Esophagus (tissue), 2 donors: ENCODE results near the gene C9orf153. TPM values are rescaled to one million over a fixed set of nuclear protein-coding genes. Genes with fewer than 3 reads are reported as not detected.

Source experiments
- H3K27ac ChIP-seq, 2 donors: one replicate each; pipeline ENCODE4 v1.5.1; 2013; ENCODE audit warnings: low read depth in 2 of 2, mild to moderate bottlenecking in 2 of 2, inconsistent platforms in 1 of 2, low read length in 1 of 2, moderate library complexity in 1 of 2
- H3K27me3 ChIP-seq, 2 donors: one replicate each; pipeline ENCODE4 v1.6.1; 2013; ENCODE audit warnings: low read length in 2 of 2, control low read depth in 1 of 2, mild to moderate bottlenecking in 1 of 2; ENCODE audit not compliant: insufficient read depth in 2 of 2, control insufficient read depth in 1 of 2
- H3K36me3 ChIP-seq, 2 donors: one replicate each; pipeline ENCODE4 v1.6.1; 2013; ENCODE audit warnings: low read length in 1 of 2; ENCODE audit not compliant: control insufficient read depth in 2 of 2, insufficient read depth in 2 of 2
- H3K4me1 ChIP-seq, 2 donors: one replicate each; pipeline ENCODE4 v1.6.1; 2013; ENCODE audit warnings: low read length in 1 of 2; ENCODE audit not compliant: control insufficient read depth in 2 of 2, insufficient read depth in 2 of 2
- H3K4me3 ChIP-seq, 2 donors: one replicate each; pipeline ENCODE4 v1.5.1; 2013; ENCODE audit warnings: low read length in 2 of 2, mild to moderate bottlenecking in 2 of 2, low read depth in 1 of 2, moderate library complexity in 1 of 2
- H3K9me3 ChIP-seq, 2 donors: one replicate each; pipeline ENCODE4 v1.6.1; 2013; ENCODE audit warnings: mild to moderate bottlenecking in 2 of 2, low read depth in 1 of 2, low read length in 1 of 2, moderate library complexity in 1 of 2; ENCODE audit not compliant: control insufficient read depth in 2 of 2, insufficient read depth in 1 of 2
- WGBS, 2 donors: extraction: QIAGEN DNeasy Blood & Tissue Kit; methylation state at CpG; one replicate each; pipeline ENCODE4 v1.1.7; 2013; 5-methylcytosine and 5-hydroxymethylcytosine counted together
- polyA plus RNA-seq, 2 donors: library from polyadenylated mRNA; stranded (reverse); fragments of 200-250 nt; gene quantifications; one replicate each; pipeline ENCODE4 v1.2.3, GENCODE V29; 2013
- donor health status: healthy with polysubstance abuse.
- donor health status: Bipolar disorder and iron deficiency.

Gene C9orf153
- polyA plus RNA-seq, 2 donors: 0.02 to 0.14 TPM

GRCh38 chr9:86184138-86184524 lies 75.3 kb downstream of the C9orf153 start:
- H3K27ac ChIP-seq: no peak overlapping the region
- WGBS, 2 donors: 92 to 93% methylated on average over 4 of the region's 4 CpGs

GRCh38 chr9:86183229-86184137 lies 76.0 kb downstream of the C9orf153 start:
- H3K27me3 ChIP-seq: no peaks in the 10 kb centered on the region
- WGBS, 2 donors: 90 to 100% methylated on average over 1 of the region's 1 CpG

More at GRCh38 chr9:86184138-86184524, 75.3 kb downstream of the C9orf153 start:
- no peaks in the 10 kb centered on the region for H3K4me1 ChIP-seq
- no peak overlapping the region for H3K4me3 ChIP-seq
- H3K9me3 ChIP-seq: no peaks in the 10 kb centered on the region
- no peaks in the 10 kb centered on the region for H3K27me3 ChIP-seq
- H3K36me3 ChIP-seq: peaks cover 0 to 3% of the 10 kb centered on the region in 2 donors

DNA sequence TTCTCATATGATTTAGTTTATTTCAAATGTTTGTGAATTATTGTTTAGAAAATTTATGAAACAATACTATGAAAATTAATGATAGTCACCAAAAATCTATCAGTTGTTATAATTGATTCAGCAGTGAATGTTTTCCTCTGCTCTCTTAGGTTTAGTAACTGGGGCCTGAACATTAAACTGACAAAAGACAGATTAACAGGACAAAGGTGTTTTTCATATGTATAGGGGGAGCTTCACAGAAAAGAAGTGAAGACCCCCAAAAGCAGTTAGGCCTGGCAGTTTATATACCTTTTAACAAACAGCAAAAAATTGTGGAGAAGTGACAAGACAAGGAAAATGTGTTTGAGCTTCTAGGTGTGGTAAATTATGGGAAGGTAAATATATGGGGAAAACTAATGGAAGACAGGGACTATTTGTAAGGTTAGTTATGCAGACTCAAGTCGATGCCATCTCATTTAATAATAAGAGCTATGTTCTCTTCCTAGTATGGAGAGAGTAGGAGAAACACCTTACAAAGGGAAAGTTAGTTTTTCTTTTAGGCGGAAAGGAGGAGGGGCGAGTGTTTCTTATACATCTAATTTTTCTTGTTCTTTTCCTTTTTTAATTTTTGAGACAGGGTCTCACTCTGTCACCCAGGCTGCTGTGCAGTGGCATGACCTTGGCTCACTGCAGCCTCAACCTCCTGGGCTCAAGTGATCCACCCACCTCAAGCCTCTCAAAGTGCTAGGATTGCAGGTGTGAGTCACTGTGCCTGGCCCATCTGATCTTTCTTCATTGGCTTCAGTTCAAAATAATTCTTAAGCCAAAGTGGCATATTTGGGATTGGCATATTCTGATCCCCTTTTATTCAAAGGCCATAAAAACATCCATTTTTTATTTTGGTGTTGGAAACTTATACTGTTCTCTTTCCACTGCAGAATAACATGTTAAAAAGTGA lies 77.8 kb downstream of the C9orf153 start:
- WGBS, 2 donors: 75 to 81% methylated on average over 3 of the region's 3 CpGs
- H3K27me3 ChIP-seq: no peaks in the 10 kb centered on the region
- H3K4me1 ChIP-seq: no peaks in the 10 kb centered on the region
- no peak overlapping the region for H3K4me3 ChIP-seq
- H3K27ac ChIP-seq: no peak overlapping the region
- H3K9me3 ChIP-seq: no peaks in the 10 kb centered on the region
- peaks cover 0 to 3% of the 10 kb centered on the region in 2 donors for H3K36me3 ChIP-seq

More at GRCh38 chr9:86183229-86184137, 76.0 kb downstream of the C9orf153 start:
- H3K4me3 ChIP-seq: no peak overlapping the region
- H3K9me3 ChIP-seq: no peaks in the 10 kb centered on the region
- H3K36me3 ChIP-seq: peaks cover 0 to 3% of the 10 kb centered on the region in 2 donors
- no peak overlapping the region for H3K27ac ChIP-seq
- H3K4me1 ChIP-seq: no peaks in the 10 kb centered on the region

DNA sequence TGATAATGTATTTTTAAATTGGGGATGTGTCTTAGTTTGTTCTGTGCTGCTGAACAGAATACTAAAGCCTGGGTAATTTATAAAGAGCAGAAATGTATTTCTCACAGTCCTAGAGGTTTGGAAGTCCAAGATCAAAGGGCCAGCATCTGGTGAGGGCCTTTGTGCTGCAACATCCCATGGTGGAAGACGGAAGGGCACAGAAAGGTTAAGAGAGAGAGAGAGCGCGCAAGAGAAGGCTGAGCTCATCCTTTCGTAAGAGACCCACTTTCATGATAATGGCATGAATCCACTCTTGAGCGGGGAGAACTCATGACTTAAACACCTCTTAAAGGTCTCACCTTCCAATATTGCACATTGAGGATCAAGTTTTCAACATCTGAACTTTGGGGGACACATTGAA lies 81.0 kb downstream of the C9orf153 start:
- Histone ChIP-seq H3K4me3 (no peak overlapping the region), H3K9me3 (peaks cover 0 to 3% of the 10 kb centered on the region in 2 donors)
- 90% methylated on average over 5 of the region's 5 CpGs for WGBS, 2 donors

GRCh38 chr9:86177995-86178394 lies 81.5 kb downstream of the C9orf153 start:
- WGBS, 2 donors: 55 to 56% methylated on average over 1 of the region's 1 CpG
- H3K27me3 ChIP-seq: no peaks in the 10 kb centered on the region
- H3K9me3 ChIP-seq: peaks cover 0 to 3% of the 10 kb centered on the region in 2 donors
- H3K36me3 ChIP-seq: no peaks in the 10 kb centered on the region
- no peaks in the 10 kb centered on the region for H3K4me1 ChIP-seq
- no peak overlapping the region for H3K27ac ChIP-seq
- H3K4me3 ChIP-seq: no peak overlapping the region

More for the DNA sequence above, 81.0 kb downstream of the C9orf153 start:
- Histone ChIP-seq H3K36me3 (no peaks in the 10 kb centered on the region), H3K27ac (no peak overlapping the region), H3K4me1 (no peaks in the 10 kb centered on the region), H3K27me3 (no peaks in the 10 kb centered on the region)

GRCh38 chr9:86176468-86176867 lies 83.0 kb downstream of the C9orf153 start:
- peaks cover 0 to 3% of the 10 kb centered on the region in 2 donors for H3K9me3 ChIP-seq
- 69 to 71% methylated on average over 5 of the region's 5 CpGs for WGBS, 2 donors

GRCh38 chr9:86175743-86176456 lies 83.6 kb downstream of the C9orf153 start:
- H3K4me1 ChIP-seq: no peaks in the 10 kb centered on the region
- 81 to 89% methylated on average over 5 of the region's 5 CpGs for WGBS, 2 donors
- no peak overlapping the region for H3K4me3 ChIP-seq
- no peaks in the 10 kb centered on the region for H3K27me3 ChIP-seq
- no peaks in the 10 kb centered on the region for H3K36me3 ChIP-seq
- peaks cover 0 to 3% of the 10 kb centered on the region in 2 donors for H3K9me3 ChIP-seq
- H3K27ac ChIP-seq: no peak overlapping the region

More at GRCh38 chr9:86176468-86176867, 83.0 kb downstream of the C9orf153 start:
- no peaks in the 10 kb centered on the region for H3K4me1 ChIP-seq
- no peak overlapping the region for H3K27ac ChIP-seq
- no peaks in the 10 kb centered on the region for H3K27me3 ChIP-seq
- H3K4me3 ChIP-seq: no peak overlapping the region
- H3K36me3 ChIP-seq: no peaks in the 10 kb centered on the region

DNA sequence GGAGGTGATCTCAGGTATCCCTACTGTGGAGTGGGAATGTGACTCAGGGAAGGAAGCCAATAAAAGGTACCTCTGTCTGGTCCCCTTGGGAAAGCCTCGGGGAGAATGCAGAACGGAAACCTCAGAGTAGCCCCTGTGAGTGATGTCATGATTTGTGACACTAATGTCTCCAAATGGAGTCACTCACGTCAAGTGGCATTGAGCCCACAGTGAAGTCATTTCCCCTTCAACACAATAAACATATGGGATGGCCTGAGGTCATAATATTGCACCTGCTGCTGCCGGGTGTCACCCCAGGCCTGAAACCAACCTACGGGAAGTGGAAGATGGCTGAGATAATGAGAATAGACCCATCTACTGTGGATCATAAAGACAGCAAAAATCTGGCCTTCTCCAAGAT lies 84.2 kb downstream of the C9orf153 start:
- Histone ChIP-seq H3K4me1 (no peaks in the 10 kb centered on the region), H3K27ac (no peak overlapping the region), H3K27me3 (no peaks in the 10 kb centered on the region), H3K9me3 (peaks cover 0 to 3% of the 10 kb centered on the region in 2 donors), H3K4me3 (no peak overlapping the region), H3K36me3 (no peaks in the 10 kb centered on the region)
- WGBS, 2 donors: 70 to 72% methylated on average over 5 of the region's 5 CpGs
